Endothelial cell of umbilical vein (primary cell): ENCODE data around the gene SLCO4C1. TPM values are rescaled to one million over a fixed set of nuclear protein-coding genes. Genes with fewer than 3 reads are reported as not detected.

Source experiments
- BruUV-seq: library from RNA; stranded (reverse); fragments of 400-500 nt; replicated peaks from 2 replicates; lab custom pipeline; 2021; lab: Mats Ljungman, UMichigan
- CTCF ChIA-PET: fragments of 300-600, 350-600 bp; sonication (Branson Sonifier 250); formaldehyde crosslinking; loops from one replicate; lab custom pipeline; 2021; ENCODE audit warnings: antibody characterized with exemption, inconsistent platforms; lab: Charles Lee
- POLR2A ChIA-PET: fragments of 300-600, 350-600 bp; sonication (Branson Sonifier 250); formaldehyde crosslinking; loops from one replicate; lab custom pipeline; 2021; ENCODE audit warnings: antibody characterized with exemption, inconsistent platforms; lab: Charles Lee
- DNase-seq: peaks from one replicate; pipeline ENCODE4 v3.0.0-alpha.2; 2011; ENCODE audit warnings: low read depth, low spot score
- FAIRE-seq: peaks from 2 replicates; lab custom pipeline; 2011; peaks lifted over from hg19 to GRCh38; lab: Jason Lieb, UNC
- H2AFZ ChIP-seq: 2 replicates; pipeline ENCODE4 v1.6.0; 2012; ENCODE audit warnings: low read depth, low read length, control low read depth, inconsistent platforms
- H3K27ac ChIP-seq: 2 replicates; pipeline ENCODE4 v1.5.1; 2011; ENCODE audit warnings: low read depth, mild to moderate bottlenecking, control low read depth, low read length, moderate library complexity; ENCODE audit not compliant: insufficient read depth
- H3K27me3 ChIP-seq, 2 experiments: 2 replicates each; pipeline versions ENCODE4 v1.6.0 to v1.6.1; 2011; ENCODE audit warnings: low read length in 2 of 2, mixed read lengths in 1 of 2; ENCODE audit not compliant: control insufficient read depth in 2 of 2, insufficient read depth in 2 of 2
- H3K36me3 ChIP-seq, 2 experiments: 2 replicates in 1 of 2; 3 replicates in 1 of 2; pipeline ENCODE4 v1.5.1; 2011; ENCODE audit warnings: low read length in 2 of 2, mild to moderate bottlenecking in 1 of 2, moderate library complexity in 1 of 2; ENCODE audit not compliant: control insufficient read depth in 2 of 2, insufficient read depth in 2 of 2; ENCODE audit errors: extremely low read depth in 1 of 2
- H3K4me1 ChIP-seq: 3 replicates; pipeline ENCODE4 v1.5.1; 2011; ENCODE audit warnings: mild to moderate bottlenecking, low read length; ENCODE audit not compliant: control insufficient read depth, insufficient read depth; ENCODE audit errors: extremely low read depth
- H3K4me2 ChIP-seq: 2 replicates; pipeline ENCODE4 v1.6.1; 2011; ENCODE audit warnings: low read length, control low read depth, mixed read lengths; ENCODE audit not compliant: insufficient read depth
- H3K4me3 ChIP-seq, 3 experiments: fragments of 200-600 bp in 1 of 3; sonication (generic), shearing (Covaris generic) in 1 of 3; replicated peaks in 1 of 3; 2 replicates each; pipeline ENCODE4 v1.5.1; 2011 to 2016; ENCODE audit warnings: control low read depth in 3 of 3, low read length in 3 of 3, mild to moderate bottlenecking in 2 of 3, inconsistent platforms in 1 of 3, low read depth in 1 of 3, moderate library complexity in 1 of 3; ENCODE audit not compliant: insufficient read depth in 1 of 3
- H3K79me2 ChIP-seq: 2 replicates; pipeline ENCODE4 v1.6.0; 2012; ENCODE audit warnings: low read length, inconsistent platforms; ENCODE audit not compliant: control insufficient read depth, insufficient read depth
- H3K9ac ChIP-seq: replicated peaks from 2 replicates; pipeline ENCODE3; 2011; ENCODE audit warnings: low read length, control low read depth; ENCODE audit not compliant: insufficient read depth; ENCODE audit errors: extremely low read depth
- H3K9me1 ChIP-seq: replicated peaks from 3 replicates; pipeline ENCODE4 v1.6.0; 2011; ENCODE audit warnings: mild to moderate bottlenecking, low read length; ENCODE audit not compliant: control insufficient read depth, insufficient read depth; ENCODE audit errors: extremely low read depth
- H3K9me3 ChIP-seq: replicated peaks from 2 replicates; pipeline ENCODE4 v1.5.1; 2012; ENCODE audit warnings: low read length, inconsistent platforms; ENCODE audit not compliant: control insufficient read depth, insufficient read depth
- H4K20me1 ChIP-seq: replicated peaks from 2 replicates; pipeline ENCODE3; 2011; ENCODE audit warnings: mild to moderate bottlenecking, low read length; ENCODE audit not compliant: control insufficient read depth, insufficient read depth; ENCODE audit errors: extremely low read depth
- EZH2 ChIP-seq: IDR thresholded peaks from 2 replicates; pipeline ENCODE4 v1.6.1; 2012; ENCODE audit warnings: borderline replicate concordance, low read depth, mild to moderate bottlenecking, moderate library complexity, low read length, inconsistent platforms; ENCODE audit not compliant: severe bottlenecking
- FOS ChIP-seq: IDR thresholded peaks from 2 replicates; pipeline ENCODE4 v1.6.1; 2011; ENCODE audit warnings: mild to moderate bottlenecking, low read length, moderate library complexity, borderline replicate concordance; ENCODE audit not compliant: insufficient read depth
- GATA2 ChIP-seq: IDR thresholded peaks from 2 replicates; pipeline ENCODE4 v1.7.0; 2011; ENCODE audit warnings: low read depth, mild to moderate bottlenecking, moderate library complexity, mixed read lengths, low read length; ENCODE audit not compliant: insufficient read length, insufficient read depth
- JUN ChIP-seq: IDR thresholded peaks from 2 replicates; pipeline ENCODE4 v1.6.1; 2011; ENCODE audit warnings: borderline replicate concordance, low read depth; ENCODE audit not compliant: insufficient read length, insufficient read depth
- MAX ChIP-seq: IDR thresholded peaks from 2 replicates; pipeline ENCODE4 v1.6.1; 2011; ENCODE audit not compliant: insufficient read depth, insufficient read length
- MYC ChIP-seq: IDR thresholded peaks from one replicate; pipeline ENCODE4 v1.6.1; 2011; ENCODE audit warnings: mild to moderate bottlenecking, low read depth, low read length
- POLR2A ChIP-seq: IDR thresholded peaks from 2 replicates; pipeline ENCODE4 v1.6.1; 2012; ENCODE audit warnings: low read depth, mild to moderate bottlenecking, control low read depth, low read length
- POLR2AphosphoS5 ChIP-seq: IDR thresholded peaks from 2 replicates; pipeline ENCODE4 v1.6.1; 2012; ENCODE audit warnings: low read depth, mild to moderate bottlenecking, control low read depth, low read length, moderate library complexity; ENCODE audit not compliant: insufficient read depth
- dilution Hi-C: fragments of 300-500 bp; cut with MboI; formaldehyde crosslinking; loops from one replicate; pipeline ENCODE4 v1.15.0; 2019; ENCODE audit warnings: low sequenced_read_pairs; ENCODE audit not compliant: extremely low pct_ligation_motif_present
- intact Hi-C: fragments of 100-400 bp; cut with micrococcal nuclease; formaldehyde crosslinking; loops from one replicate; pipeline ENCODE4 v1.10.0; 2022
- polyA plus RNA-seq, 4 experiments: library from polyadenylated mRNA; depleted of rRNA in 3 of 4; stranded (reverse) in 3 of 4; unstranded in 1 of 4; fragments of >200 nt; gene quantifications; 2 replicates each; pipeline versions ENCODE4 v1.2.1 to v1.2.3, GENCODE V29; 2011 to 2012; ENCODE audit warnings: missing spikeins in 1 of 4
- total RNA-seq: library from RNA; stranded (reverse); gene quantifications from 2 replicates; pipeline ENCODE4 v1.2.3, GENCODE V29; 2021
- TF ChIP-seq, protein P1 (sequence below), 2 donors: IDR thresholded peaks; 1 replicate in 1 of 2; 2 replicates in 1 of 2; pipeline ENCODE4 v1.5.1; 2011; ENCODE audit warnings: low read length in 2 of 2, mild to moderate bottlenecking in 2 of 2, moderate library complexity in 2 of 2, control low read depth in 1 of 2, inconsistent platforms in 1 of 2, low read depth in 1 of 2; ENCODE audit not compliant: insufficient read depth in 1 of 2; ENCODE audit errors: extremely low read depth in 1 of 2

Gene SLCO4C1
- total and polyA plus RNA-seq, 2 donors (not counting 3 experiments of a cell fraction or from before 2014, with no cell fraction given) = 0.03 TPM; not detected in 1

DNA sequence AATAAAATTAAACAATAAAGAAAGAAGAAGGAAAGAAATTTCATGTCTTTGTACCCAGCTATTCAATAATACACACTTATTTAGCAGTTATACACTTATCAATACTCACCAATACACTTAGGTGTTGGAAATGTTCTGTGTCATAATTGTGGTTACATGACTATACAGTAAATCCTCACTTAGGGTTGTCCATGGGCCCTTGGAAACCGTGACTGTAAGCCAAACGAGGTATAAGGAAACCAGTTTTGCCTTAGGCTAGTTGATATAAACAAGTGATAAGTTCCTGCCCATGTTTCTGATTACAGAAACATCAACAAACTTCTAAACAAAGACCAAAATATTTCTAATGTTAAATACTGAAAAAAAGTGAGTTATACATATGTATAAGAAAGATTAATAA, 10.0 kb upstream of the SLCO4C1 start:
- no TSS peak for BruUV-seq
- dilution Hi-C loops = no loop called here

More for the DNA sequence above, 10.0 kb upstream of the SLCO4C1 start:
- Histone ChIP-seq H2AFZ (no peak overlapping the region), H3K9me1 (no peaks in the 10 kb centered on the region), H3K4me3 (no peak overlapping the region), H3K79me2 (no peaks in the 10 kb centered on the region), H3K27ac (no peak overlapping the region), H3K9ac (no peak overlapping the region), H3K4me2 (no peak overlapping the region), H3K9me3 (no peaks in the 10 kb centered on the region), H4K20me1 (no peaks in the 10 kb centered on the region), H3K27me3 (no peaks in the 10 kb centered on the region), H3K4me1 (no peaks in the 10 kb centered on the region), H3K36me3 (no peaks in the 10 kb centered on the region)
- TF ChIP-seq POLR2A (no peak), JUN (no peak), GATA2 (no peak), POLR2AphosphoS5 (no peak), EZH2 (no peak), FOS (no peak), MYC (no peak), MAX (no peak)
- TF ChIP-seq, protein P1, sequence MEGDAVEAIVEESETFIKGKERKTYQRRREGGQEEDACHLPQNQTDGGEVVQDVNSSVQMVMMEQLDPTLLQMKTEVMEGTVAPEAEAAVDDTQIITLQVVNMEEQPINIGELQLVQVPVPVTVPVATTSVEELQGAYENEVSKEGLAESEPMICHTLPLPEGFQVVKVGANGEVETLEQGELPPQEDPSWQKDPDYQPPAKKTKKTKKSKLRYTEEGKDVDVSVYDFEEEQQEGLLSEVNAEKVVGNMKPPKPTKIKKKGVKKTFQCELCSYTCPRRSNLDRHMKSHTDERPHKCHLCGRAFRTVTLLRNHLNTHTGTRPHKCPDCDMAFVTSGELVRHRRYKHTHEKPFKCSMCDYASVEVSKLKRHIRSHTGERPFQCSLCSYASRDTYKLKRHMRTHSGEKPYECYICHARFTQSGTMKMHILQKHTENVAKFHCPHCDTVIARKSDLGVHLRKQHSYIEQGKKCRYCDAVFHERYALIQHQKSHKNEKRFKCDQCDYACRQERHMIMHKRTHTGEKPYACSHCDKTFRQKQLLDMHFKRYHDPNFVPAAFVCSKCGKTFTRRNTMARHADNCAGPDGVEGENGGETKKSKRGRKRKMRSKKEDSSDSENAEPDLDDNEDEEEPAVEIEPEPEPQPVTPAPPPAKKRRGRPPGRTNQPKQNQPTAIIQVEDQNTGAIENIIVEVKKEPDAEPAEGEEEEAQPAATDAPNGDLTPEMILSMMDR (IDR thresholded peaks at IDR 0.05; ENCODE audit: extremely low read depth in 1 of 2, insufficient read depth in 1 of 2, low read depth in 1 of 2, low read length in 2 of 2) = no peak
- intact Hi-C loops = no loop called here
- DNase-seq (no peak), FAIRE-seq (no peak)
- CTCF ChIA-PET = no interaction called here
- POLR2A ChIA-PET = no interaction called here
